GM12878 (cell line): ENCODE results near the gene TBC1D10A. TPM values are rescaled to one million over a fixed set of nuclear protein-coding genes. Genes with fewer than 3 reads are reported as not detected.

Source experiments
- ATAC-seq: fragments of 200-7000 bp; cut with Tn5 transposase; 3 replicates; pipeline ENCODE4 v1.9.1; 2020; ENCODE audit warnings: mild to moderate bottlenecking, moderate library complexity
- BruUV-seq: library from RNA; stranded (reverse); fragments of 400-500 nt; replicated peaks from 2 replicates; lab custom pipeline; 2021; lab: Mats Ljungman, UMichigan
- CTCF ChIA-PET: fragments of 300-600 bp; sonication (Branson Sonifier 250); formaldehyde crosslinking; extraction: SDS; loops from one replicate; lab custom pipeline; 2021; ENCODE audit warnings: inconsistent platforms; lab: Yijun Ruan, JAX
- POLR2A ChIA-PET: fragments of 350-600 bp; formaldehyde crosslinking; extraction: SDS; loops from one replicate; lab custom pipeline; 2021; ENCODE audit warnings: inconsistent platforms; lab: Charles Lee
- RAD21 ChIA-PET: fragments of 300-600 bp; sonication (Branson Sonifier 250); formaldehyde crosslinking; loops from one replicate; lab custom pipeline; 2023; ENCODE audit warnings: antibody characterized with exemption; ENCODE audit not compliant: unreplicated experiment; lab: Charles Lee
- SMC1A ChIA-PET: fragments of 300-600 bp; sonication (Branson Sonifier 250); formaldehyde crosslinking; loops from one replicate; lab custom pipeline; 2023; ENCODE audit not compliant: unreplicated experiment, uncharacterized antibody; lab: Charles Lee
- DNase-seq: peaks from one replicate; pipeline ENCODE4 v3.0.0-alpha.2; 2011; ENCODE audit warnings: low read depth, low spot score
- FAIRE-seq: peaks from 3 replicates; lab custom pipeline; 2011; peaks lifted over from hg19 to GRCh38; lab: Jason Lieb, UNC
- H2AFZ ChIP-seq: 2 replicates; pipeline ENCODE4 v1.6.0; 2011; ENCODE audit warnings: low read depth, low read length, control low read depth; ENCODE audit not compliant: control insufficient read depth
- H3K27ac ChIP-seq: 2 replicates; pipeline ENCODE4 v1.5.1; 2011; ENCODE audit warnings: control low read depth; ENCODE audit not compliant: control insufficient read depth, insufficient read depth
- H3K27me3 ChIP-seq, 2 experiments: replicated peaks in 1 of 2; 2 replicates each; pipeline versions ENCODE4 v1.6.0 to v1.6.1; 2011; ENCODE audit warnings: low read length in 1 of 2; ENCODE audit not compliant: control insufficient read depth in 2 of 2, insufficient read depth in 2 of 2
- H3K36me3 ChIP-seq, 2 experiments: 2 replicates each; pipeline ENCODE4 v1.5.1; 2011; ENCODE audit warnings: low read length in 1 of 2; ENCODE audit not compliant: control insufficient read depth in 2 of 2, insufficient read depth in 2 of 2
- H3K4me1 ChIP-seq: 2 replicates; pipeline ENCODE4 v1.6.1; 2011; ENCODE audit warnings: mild to moderate bottlenecking, low read length, moderate library complexity, mixed read lengths; ENCODE audit not compliant: control insufficient read depth, insufficient read depth
- H3K4me2 ChIP-seq: 2 replicates; pipeline ENCODE4 v1.6.0; 2011; ENCODE audit warnings: control low read depth; ENCODE audit not compliant: control insufficient read depth, insufficient read depth
- H3K4me3 ChIP-seq: fragments of 200-600 bp; sonication (generic); 2 replicates; pipeline ENCODE4 v1.5.1; 2016
- H3K79me2 ChIP-seq: 2 replicates; pipeline ENCODE4 v1.6.0; 2011; ENCODE audit warnings: low read length; ENCODE audit not compliant: control insufficient read depth, insufficient read depth
- H3K9ac ChIP-seq: 2 replicates; pipeline ENCODE4 v1.8.0; 2011; ENCODE audit warnings: low read length, control low read depth, mixed read lengths; ENCODE audit not compliant: control insufficient read depth, insufficient read depth
- H3K9me3 ChIP-seq: replicated peaks from 3 replicates; pipeline ENCODE4 v1.5.1; 2011; ENCODE audit warnings: mild to moderate bottlenecking, low read length; ENCODE audit not compliant: control insufficient read depth, insufficient read depth
- H4K20me1 ChIP-seq: 2 replicates; pipeline ENCODE4 v1.6.0; 2011; ENCODE audit not compliant: control insufficient read depth, insufficient read depth
- PKNOX1 ChIP-seq: fragments of 450-650 bp; IDR thresholded peaks from 2 replicates; pipeline ENCODE4 v1.6.1; 2016; ENCODE audit warnings: mild to moderate bottlenecking
- TBL1XR1 ChIP-seq: IDR thresholded peaks from 2 replicates; pipeline ENCODE4 v1.6.1; 2012; ENCODE audit warnings: low read depth, low read length, improper control_type of control experiment
- WGBS: methylation state at CpG from one replicate; pipeline ENCODE4 v1.1.6; 2016; ENCODE audit warnings: low lambda C conversion rate; ENCODE audit not compliant: insufficient replicate concordance, insufficient coverage; ENCODE audit errors: missing lambda C conversion rate; 5-methylcytosine and 5-hydroxymethylcytosine counted together
- in situ Hi-C: fragments of 300-500 bp; cut with MboI; formaldehyde crosslinking; loops from 9 replicates; pipeline ENCODE4 v1.14.3; 2018; ENCODE audit warnings: mixed read lengths
- intact Hi-C: fragments of 100-400 bp; cut with micrococcal nuclease; formaldehyde crosslinking; loops from one replicate; pipeline ENCODE4 v1.14.2; 2022; ENCODE audit not compliant: unreplicated experiment
- polyA plus RNA-seq, 11 experiments: library from polyadenylated mRNA; depleted of rRNA in 4 of 11; unstranded in 6 of 11; stranded (reverse) in 5 of 11; fragments of >200 nt; fragmentation: Nextera tagmentation in 4 of 11; fragmentation: Illumina TruSeq in 1 of 11; extraction: Ambion mirVana in 4 of 11; extraction: Trizol in 1 of 11; gene quantifications; 1 replicate in 1 of 11; 2 replicates in 10 of 11; pipeline versions ENCODE4 v1.2.1 to v1.2.3, GENCODE V29; 2011 to 2016; ENCODE audit warnings: inconsistent platforms in 2 of 11, missing spikeins in 2 of 11, low read depth in 1 of 11
- total RNA-seq, 4 experiments: library from RNA; depleted of rRNA in 3 of 4; stranded (reverse); fragments of >200 nt in 3 of 4; fragmentation: Illumina TruSeq in 1 of 4; extraction: Trizol in 1 of 4; gene quantifications; 2 replicates each; pipeline versions ENCODE4 v1.2.1 to v1.2.3, GENCODE V29; 2013 to 2021

The TBC1D10A gene
- total and polyA plus RNA-seq, 10 of the 15 experiments (the other 5 are each of a cell fraction or from before 2014, with no cell fraction given) = 0.27 to 25.7 (median 15.3) TPM

GRCh38 chr22:30313527-30314363, 13.0 kb downstream of the TBC1D10A start:
- TF ChIP-seq TBL1XR1 (no peak), PKNOX1 (peak; percentile 60; the same call in 1 of the 2 replicates)
- TF ChIP-seq, all 136 proteins: peak for 1
- Histone ChIP-seq H3K79me2 (peaks cover 66% of the 10 kb centered on the region), H3K9me3 (no peaks in the 10 kb centered on the region), H3K4me2 (no peak overlapping the region; the same call in 1 of the 2 replicates), H3K36me3 (peaks cover 0 to 6% of the 10 kb centered on the region in 2 experiments; a peak in 2 of 4 replicates), H3K9ac (peak overlapping the region; percentile 38; the same call in 1 of the 2 replicates), H4K20me1 (no peaks in the 10 kb centered on the region), H3K4me3 (no peak overlapping the region), H2AFZ (no peak overlapping the region), H3K4me1 (peaks cover 73% of the 10 kb centered on the region), H3K27ac (peak overlapping the region; percentile 80), H3K27me3 (no peaks in the 10 kb centered on the region)
- BruUV-seq = no TSS peak
- ChIA-PET RAD21 (interaction anchor here (1.1 to 4.2 kb wide), 7 partner anchors 9 to 110 kb away, joined by 3 to 23 read pairs (median 4); partner anchors contain the start of genes CASTOR1, CCDC157, SF3A1 and TBC1D10A), SMC1A (interaction anchor here (1.2 to 4.2 kb wide), 6 partner anchors 11 to 430 kb away, joined by 3 to 36 read pairs (median 4); partner anchors contain the start of genes CASTOR1 and TBC1D10A), CTCF (interaction anchor here (0.9 to 18.4 kb wide), 6 partner anchors 9 to 25 kb away, joined by 4 to 177 read pairs (median 11); partner anchors contain the start of genes CASTOR1 and TBC1D10A), POLR2A (interaction anchor here (0.6 to 16.1 kb wide), 9 partner anchors 8 to 847 kb away, joined by 3 to 198 read pairs (median 3); partner anchors contain the start of gene TBC1D10A)
- no peak for FAIRE-seq
- intact Hi-C loops = no loop called here
- DNase-seq = no peak
- WGBS = 86% methylated on average over 5 of the region's 8 CpGs
- in situ Hi-C loops = no loop called here
- no peak for ATAC-seq
